Ovary (tissue), 9 donors: ENCODE measurements around the gene OAS3. TPM values are rescaled to one million over a fixed set of nuclear protein-coding genes. Genes with fewer than 3 reads are reported as not detected.
"Not testable (repeated sequence)": the region's sequence is repeated elsewhere in the genome, so short reads cannot be mapped to it uniquely, and the experiment has no call there.

Source experiments
- DNase-seq, 5 donors: peaks; one replicate each; pipeline ENCODE4 v3.0.0-alpha.2; 2019 to 2020
- H3K27ac ChIP-seq, 2 donors: fragments of 200-600 bp; one replicate each; pipeline versions ENCODE4 v1.5.1 to v1.8.0; 2019 to 2022
- H3K27me3 ChIP-seq: fragments of 200-600 bp; one replicate; pipeline ENCODE4 v1.8.0; 2022
- H3K36me3 ChIP-seq: fragments of 200-600 bp; sonication (generic); one replicate; pipeline ENCODE4 v1.5.1; 2019
- H3K4me1 ChIP-seq: one replicate; pipeline ENCODE4 v1.8.1; 2013; ENCODE audit warnings: mild to moderate bottlenecking, moderate library complexity; ENCODE audit not compliant: insufficient read depth
- H3K4me3 ChIP-seq: fragments of 200-600 bp; sonication (generic); one replicate; pipeline ENCODE4 v1.5.1; 2017
- H3K9me3 ChIP-seq, 2 donors: fragments of 200-600 bp in 1 of 2; sonication (generic) in 1 of 2; one replicate each; pipeline versions ENCODE4 v1.5.1 to v1.8.1; 2013 to 2019; ENCODE audit warnings: mild to moderate bottlenecking in 1 of 2, moderate library complexity in 1 of 2
- EP300 ChIP-seq: sonication (generic); formaldehyde crosslinking; IDR thresholded peaks from one replicate; pipeline ENCODE4 v1.6.1; 2017; ENCODE audit warnings: antibody characterized with exemption
- POLR2A ChIP-seq: fragments of 450-650 bp; IDR thresholded peaks from one replicate; pipeline ENCODE4 v1.6.1; 2017; ENCODE audit warnings: antibody characterized with exemption, mild to moderate bottlenecking, moderate library complexity
- WGBS, 3 donors: extraction: QIAGEN DNeasy Blood & Tissue Kit in 1 of 3; methylation state at CpG; one replicate each; pipeline versions ENCODE4 v1.1.5 to v1.1.7; 2013 to 2017; 5-methylcytosine and 5-hydroxymethylcytosine counted together
- intact Hi-C, 4 donors: fragments of 100-400 bp; cut with DNase I; formaldehyde crosslinking; loops; one replicate each; pipeline versions ENCODE4 v1.11.0 to v1.15.1; 2022 to 2023
- polyA plus RNA-seq, 2 donors: library from polyadenylated mRNA; stranded (reverse); fragments of 200-250 nt in 1 of 2; fragments of 350-450 nt in 1 of 2; fragmentation: Illumina TruSeq in 1 of 2; extraction: RNeasy Lipid Tissue Mini Kit (QIAGEN cat#74804) in 1 of 2; gene quantifications; one replicate each; pipeline ENCODE4 v1.2.3, GENCODE V29; 2013 to 2014
- total RNA-seq, 7 donors: library from RNA; depleted of rRNA in 2 of 7; stranded (reverse); fragments of >200 nt in 2 of 7; fragmentation: NEBNext Ultra II Directional in 3 of 7; extraction: Animal tissue kit (Norgen Biotek cat#: 25700) in 3 of 7; gene quantifications; one replicate each; pipeline versions ENCODE4 v1.1.0 to v1.2.4, GENCODE V29; 2016 to 2023
- TF ChIP-seq, protein P1 (sequence below), 3 donors: fragments of 450-650 bp in 2 of 3; fragments of 200-600 bp in 1 of 3; IDR thresholded peaks; one replicate each; pipeline versions ENCODE4 v1.5.1 to v1.8.0; 2016 to 2022; ENCODE audit warnings: antibody characterized with exemption in 3 of 3, mild to moderate bottlenecking in 1 of 3
- donor health status: DM: no; HTN: no; CAD: no; lungs with moderate emphysema.
- donor health status: DM: no; HTN: no; CAD: no.
- donor health status: Bipolar disorder and iron deficiency.
- donor health status: DM: yes; HTN: yes; CAD: no.
- donor health status: DM: no; HTN: no; CAD: no.
- donor health status: DM: yes; HTN: yes; CAD: no.

Gene OAS3
- total and polyA plus RNA-seq, 9 donors = 2.3 to 26.2 (median 7.9) TPM

DNA sequence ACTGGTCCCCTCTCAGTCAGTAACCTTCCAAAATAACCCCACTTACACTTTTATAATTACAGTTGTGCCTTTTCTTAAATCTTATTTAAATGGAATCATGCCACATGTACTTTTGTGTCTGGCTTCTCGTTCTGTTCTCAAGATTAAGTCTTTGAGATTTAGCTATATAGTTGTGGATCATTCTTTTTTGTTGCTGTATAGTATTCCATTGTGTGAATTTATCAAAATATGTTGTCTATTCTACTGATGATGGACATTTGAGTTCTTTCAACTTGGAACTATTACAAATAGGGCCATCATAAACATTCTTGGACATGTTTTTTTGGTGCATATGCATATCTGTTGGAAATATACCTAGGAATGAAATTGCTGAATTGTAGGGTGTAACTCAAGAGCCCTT is 9.0 kb downstream of the OAS3 start:
- DNase-seq = no peak
- no peak overlapping the region for H3K27ac ChIP-seq
- intact Hi-C loops = no loop called here
- H3K27me3 ChIP-seq = no peaks in the 10 kb centered on the region
- 43 to 60% (median 45%) methylated on average over 1 of the region's 1 CpG for WGBS, 3 donors
- no peaks in the 10 kb centered on the region for H3K9me3 ChIP-seq
- no peaks in the 10 kb centered on the region for H3K4me1 ChIP-seq
- H3K36me3 ChIP-seq = no peaks in the 10 kb centered on the region
- H3K4me3 ChIP-seq = no peak overlapping the region
- TF ChIP-seq POLR2A (no peak), EP300 (no peak)
- TF ChIP-seq, protein P1, sequence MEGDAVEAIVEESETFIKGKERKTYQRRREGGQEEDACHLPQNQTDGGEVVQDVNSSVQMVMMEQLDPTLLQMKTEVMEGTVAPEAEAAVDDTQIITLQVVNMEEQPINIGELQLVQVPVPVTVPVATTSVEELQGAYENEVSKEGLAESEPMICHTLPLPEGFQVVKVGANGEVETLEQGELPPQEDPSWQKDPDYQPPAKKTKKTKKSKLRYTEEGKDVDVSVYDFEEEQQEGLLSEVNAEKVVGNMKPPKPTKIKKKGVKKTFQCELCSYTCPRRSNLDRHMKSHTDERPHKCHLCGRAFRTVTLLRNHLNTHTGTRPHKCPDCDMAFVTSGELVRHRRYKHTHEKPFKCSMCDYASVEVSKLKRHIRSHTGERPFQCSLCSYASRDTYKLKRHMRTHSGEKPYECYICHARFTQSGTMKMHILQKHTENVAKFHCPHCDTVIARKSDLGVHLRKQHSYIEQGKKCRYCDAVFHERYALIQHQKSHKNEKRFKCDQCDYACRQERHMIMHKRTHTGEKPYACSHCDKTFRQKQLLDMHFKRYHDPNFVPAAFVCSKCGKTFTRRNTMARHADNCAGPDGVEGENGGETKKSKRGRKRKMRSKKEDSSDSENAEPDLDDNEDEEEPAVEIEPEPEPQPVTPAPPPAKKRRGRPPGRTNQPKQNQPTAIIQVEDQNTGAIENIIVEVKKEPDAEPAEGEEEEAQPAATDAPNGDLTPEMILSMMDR (IDR thresholded peaks at IDR 0.05) = no peak

DNA sequence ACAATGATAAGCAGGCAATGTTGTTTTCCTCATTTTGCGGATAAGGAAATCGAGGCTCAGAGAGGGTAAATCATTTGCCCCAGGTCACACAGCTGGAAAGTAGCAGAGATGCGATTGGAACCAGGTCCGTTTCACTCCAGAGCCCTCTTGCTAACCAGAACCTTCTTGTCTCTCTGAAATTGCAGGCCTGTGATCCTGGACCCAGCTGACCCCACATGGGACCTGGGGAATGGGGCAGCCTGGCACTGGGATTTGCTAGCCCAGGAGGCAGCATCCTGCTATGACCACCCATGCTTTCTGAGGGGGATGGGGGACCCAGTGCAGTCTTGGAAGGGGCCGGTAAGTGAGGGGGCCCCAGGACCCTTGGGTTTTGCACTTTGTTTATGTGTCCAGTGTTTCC is 9.5 kb downstream of the OAS3 start:
- intact Hi-C loops = no loop called here
- Histone ChIP-seq H3K27me3 (no peaks in the 10 kb centered on the region), H3K4me1 (no peaks in the 10 kb centered on the region), H3K9me3 (no peaks in the 10 kb centered on the region), H3K4me3 (no peak overlapping the region), H3K27ac (no peak overlapping the region), H3K36me3 (no peaks in the 10 kb centered on the region)
- TF ChIP-seq POLR2A = no peak
- TF ChIP-seq EP300 = no peak
- TF ChIP-seq, protein P1 (IDR thresholded peaks at IDR 0.05) = no peak
- DNase-seq = no peak
- WGBS, 3 donors = 94 to 96% (median 95%) methylated on average over 5 of the region's 5 CpGs

DNA sequence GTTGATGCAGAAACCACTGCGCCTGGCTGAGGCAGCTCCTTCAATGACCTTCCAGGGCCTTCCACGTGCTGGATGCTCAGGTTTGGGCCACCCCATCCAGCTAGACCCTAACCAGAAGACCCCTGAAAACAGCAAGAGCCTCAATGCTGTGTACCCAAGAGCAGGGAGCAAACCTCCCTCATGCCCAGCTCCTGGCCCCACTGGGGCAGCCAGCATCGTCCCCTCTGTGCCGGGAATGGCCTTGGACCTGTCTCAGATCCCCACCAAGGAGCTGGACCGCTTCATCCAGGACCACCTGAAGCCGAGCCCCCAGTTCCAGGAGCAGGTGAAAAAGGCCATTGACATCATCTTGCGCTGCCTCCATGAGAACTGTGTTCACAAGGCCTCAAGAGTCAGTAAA is 10.5 kb downstream of the OAS3 start:
- no peaks in the 10 kb centered on the region for H3K27me3 ChIP-seq
- no peaks in the 10 kb centered on the region for H3K9me3 ChIP-seq
- no peak for DNase-seq
- no peak for TF ChIP-seq EP300
- TF ChIP-seq POLR2A = no peak
- TF ChIP-seq, protein P1 (IDR thresholded peaks at IDR 0.05) = no peak
- intact Hi-C loops = no loop called here
- no peak overlapping the region for H3K4me3 ChIP-seq
- no peaks in the 10 kb centered on the region for H3K36me3 ChIP-seq
- 90 to 93% (median 93%) methylated on average over 7 of the region's 7 CpGs for WGBS, 3 donors
- no peaks in the 10 kb centered on the region for H3K4me1 ChIP-seq
- no peak overlapping the region for H3K27ac ChIP-seq

DNA sequence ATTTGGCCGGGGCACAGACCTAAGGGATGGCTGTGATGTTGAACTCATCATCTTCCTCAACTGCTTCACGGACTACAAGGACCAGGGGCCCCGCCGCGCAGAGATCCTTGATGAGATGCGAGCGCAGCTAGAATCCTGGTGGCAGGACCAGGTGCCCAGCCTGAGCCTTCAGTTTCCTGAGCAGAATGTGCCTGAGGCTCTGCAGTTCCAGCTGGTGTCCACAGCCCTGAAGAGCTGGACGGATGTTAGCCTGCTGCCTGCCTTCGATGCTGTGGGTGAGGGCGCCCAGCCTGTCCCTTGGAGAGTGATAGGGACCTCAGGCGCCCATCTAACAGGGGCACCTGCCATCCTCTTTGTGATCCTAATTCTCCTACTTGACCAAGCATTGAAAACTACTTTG is 12.4 kb downstream of the OAS3 start:
- no peaks in the 10 kb centered on the region for H3K36me3 ChIP-seq
- no peak overlapping the region for H3K4me3 ChIP-seq
- H3K4me1 ChIP-seq = no peaks in the 10 kb centered on the region
- intact Hi-C loops = no loop called here
- H3K27me3 ChIP-seq = no peaks in the 10 kb centered on the region
- H3K9me3 ChIP-seq = no peaks in the 10 kb centered on the region
- no peak overlapping the region for H3K27ac ChIP-seq
- no peak for TF ChIP-seq EP300
- TF ChIP-seq, protein P1 (IDR thresholded peaks at IDR 0.05) = no peak
- 89 to 96% (median 92%) methylated on average over 10 to 11 of the region's 11 CpGs for WGBS, 3 donors
- no peak for DNase-seq

DNA sequence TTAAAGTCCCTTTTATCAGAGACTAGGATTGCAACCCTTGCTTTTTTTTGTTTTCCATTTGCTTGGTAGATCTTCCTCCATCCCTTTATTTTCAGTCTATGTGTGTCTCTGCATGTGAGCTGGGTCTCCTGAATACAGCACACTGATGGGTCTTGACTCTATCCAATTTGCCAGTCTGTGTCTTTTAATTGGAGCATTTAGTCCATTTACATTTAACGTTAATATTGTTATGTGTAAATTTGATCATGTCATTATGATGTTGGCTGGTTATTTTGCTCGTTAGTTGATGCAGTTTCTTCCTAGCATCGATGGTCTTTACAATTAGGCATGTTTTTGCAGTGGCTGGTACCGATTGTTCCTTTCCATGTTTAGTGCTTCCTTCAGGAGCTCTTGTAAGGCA is 18.9 kb downstream of the OAS3 start:
- H3K9me3 ChIP-seq, H3K27ac ChIP-seq, H3K27me3 ChIP-seq, H3K4me1 ChIP-seq, H3K36me3 ChIP-seq, DNase-seq, intact Hi-C loops, H3K4me3 ChIP-seq: not testable (repeated sequence)
- WGBS, 3 donors = 92 to 94% (median 94%) methylated on average over 4 of the region's 4 CpGs
